Measurements from ENCODE around the gene PRDX5.

DNA sequence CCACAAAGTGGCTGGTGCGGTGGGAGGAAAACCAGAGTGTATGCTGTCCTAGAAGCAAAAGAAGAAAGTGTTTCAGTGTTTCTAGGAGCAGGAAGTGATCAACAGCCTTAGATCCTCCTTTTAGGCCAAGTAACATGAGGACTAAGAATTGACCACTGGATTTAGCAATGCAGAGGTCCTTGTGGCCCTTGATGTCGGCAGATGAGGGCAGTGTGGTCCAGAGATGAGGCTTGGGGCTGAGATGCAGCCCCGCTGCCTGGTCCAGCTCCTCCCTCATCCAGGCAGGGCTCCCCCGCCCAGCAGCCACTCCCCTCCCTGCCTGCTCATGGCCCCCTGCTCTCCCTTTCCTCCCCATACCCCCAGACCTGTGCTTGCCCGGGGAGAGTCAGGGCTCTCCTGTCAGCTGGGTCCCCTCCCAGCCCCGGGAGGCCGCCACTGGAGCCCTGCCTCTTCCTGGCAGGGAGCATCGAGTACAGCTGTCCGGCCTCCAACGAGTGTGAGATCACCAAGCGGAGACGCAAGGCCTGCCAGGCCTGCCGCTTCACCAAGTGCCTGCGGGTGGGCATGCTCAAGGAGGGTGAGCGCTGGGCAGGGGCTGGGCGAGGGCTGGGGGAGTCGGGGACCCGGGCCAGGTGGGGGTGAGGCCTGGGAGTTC, 4.3 kb upstream of the PRDX5 start:
- TF ChIP-seq CTCF (IDR thresholded peaks at IDR 0.05; ENCODE audit: low read length) (no peak), EZH2 (optimal IDR thresholded peaks at IDR 0.05; ENCODE audit: low read depth, low read length) (no peak)

Data from MM.1S (cell line).